H9 (cell line): Measurements from ENCODE around the gene CTNNB1. TPM values are rescaled to one million over a fixed set of nuclear protein-coding genes. Genes with fewer than 3 reads are reported as not detected.

Experiments
- DNase-seq: peaks from one replicate; pipeline ENCODE4 v3.0.0-alpha.2; 2017
- H2AFZ ChIP-seq: one replicate; pipeline ENCODE4 v1.6.1; 2013; ENCODE audit warnings: mild to moderate bottlenecking, low read length, control low read depth, moderate library complexity
- H2AK5ac ChIP-seq: 2 replicates; pipeline ENCODE4 v1.6.1; 2013; ENCODE audit warnings: low read length, control low read depth, mixed read lengths; ENCODE audit not compliant: insufficient read length
- H2BK120ac ChIP-seq: one replicate; pipeline ENCODE4 v1.6.1; 2013; ENCODE audit warnings: low read depth, mild to moderate bottlenecking, low read length, control low read depth, inconsistent platforms; ENCODE audit not compliant: poor library complexity, severe bottlenecking
- H2BK12ac ChIP-seq: 2 replicates; pipeline ENCODE4 v1.6.1; 2013; ENCODE audit warnings: low read length, control low read depth, mixed read lengths, low read depth; ENCODE audit not compliant: insufficient read length
- H2BK15ac ChIP-seq: 2 replicates; pipeline ENCODE4 v1.6.1; 2013; ENCODE audit warnings: low read depth, low read length, control low read depth
- H2BK20ac ChIP-seq: one replicate; pipeline ENCODE4 v1.6.1; 2013; ENCODE audit warnings: low read depth, mild to moderate bottlenecking, low read length, control low read depth, inconsistent platforms; ENCODE audit not compliant: poor library complexity, severe bottlenecking
- H2BK5ac ChIP-seq: 2 replicates; pipeline ENCODE4 v1.6.1; 2013; ENCODE audit warnings: low read length, control low read depth, mixed read lengths; ENCODE audit not compliant: insufficient read length
- H3K14ac ChIP-seq: 2 replicates; pipeline ENCODE4 v1.6.1; 2013; ENCODE audit warnings: low read length, control low read depth; ENCODE audit not compliant: insufficient read depth
- H3K18ac ChIP-seq: 2 replicates; pipeline ENCODE4 v1.6.1; 2013; ENCODE audit warnings: low read depth, mild to moderate bottlenecking, mixed read lengths, low read length, control low read depth; ENCODE audit not compliant: insufficient read length
- H3K23ac ChIP-seq: 2 replicates; pipeline ENCODE4 v1.6.1; 2013; ENCODE audit warnings: low read length, control low read depth, mixed read lengths, low read depth; ENCODE audit not compliant: insufficient read length
- H3K23me2 ChIP-seq: 2 replicates; pipeline ENCODE4 v1.6.1; 2013; ENCODE audit warnings: low read depth, mild to moderate bottlenecking, mixed read lengths, low read length, control low read depth; ENCODE audit not compliant: insufficient read length, poor library complexity, severe bottlenecking
- H3K27ac ChIP-seq: 2 replicates; pipeline ENCODE4 v1.5.1; 2013; ENCODE audit warnings: low read length, control low read depth, mixed read lengths, low read depth; ENCODE audit not compliant: insufficient read length
- H3K27me3 ChIP-seq: 2 replicates; pipeline ENCODE4 v1.6.1; 2013; ENCODE audit warnings: low read length, control low read depth, inconsistent platforms; ENCODE audit not compliant: insufficient read depth
- H3K4ac ChIP-seq: 2 replicates; pipeline ENCODE4 v1.6.1; 2013; ENCODE audit warnings: low read depth, mild to moderate bottlenecking, control low read depth, inconsistent platforms, low read length, moderate library complexity
- H3K4me1 ChIP-seq: 2 replicates; pipeline ENCODE4 v1.6.1; 2013; ENCODE audit warnings: low read length, control low read depth, inconsistent platforms; ENCODE audit not compliant: insufficient read depth
- H3K4me2 ChIP-seq: 2 replicates; pipeline ENCODE4 v1.6.1; 2013; ENCODE audit warnings: low read length, control low read depth, mixed read lengths; ENCODE audit not compliant: insufficient read length, insufficient read depth
- H3K56ac ChIP-seq: 2 replicates; pipeline ENCODE4 v1.6.1; 2013; ENCODE audit warnings: low read depth, mild to moderate bottlenecking, mixed read lengths, low read length, control low read depth; ENCODE audit not compliant: insufficient read length
- H3K79me1 ChIP-seq: 2 replicates; pipeline ENCODE4 v1.6.1; 2013; ENCODE audit warnings: low read depth, mild to moderate bottlenecking, moderate library complexity, low read length, control low read depth, inconsistent platforms; ENCODE audit not compliant: insufficient read depth, poor library complexity, severe bottlenecking
- H3K79me2 ChIP-seq: 2 replicates; pipeline ENCODE4 v1.6.1; 2013; ENCODE audit warnings: low read length, control low read depth, inconsistent platforms; ENCODE audit not compliant: insufficient read depth
- H3K9ac ChIP-seq: 2 replicates; pipeline ENCODE4 v1.6.1; 2013; ENCODE audit warnings: low read length, control low read depth, mixed read lengths; ENCODE audit not compliant: insufficient read length; ENCODE audit errors: extremely low read depth
- H3K9me3 ChIP-seq: one replicate; pipeline ENCODE4 v1.6.1; 2013; ENCODE audit warnings: low read depth, low read length, inconsistent platforms; ENCODE audit not compliant: control insufficient read depth
- H3T11ph ChIP-seq: one replicate; pipeline ENCODE4 v1.6.1; 2013; ENCODE audit warnings: mild to moderate bottlenecking, low read length, control low read depth, inconsistent platforms
- H4K20me1 ChIP-seq: one replicate; pipeline ENCODE4 v1.6.1; 2013; ENCODE audit not compliant: control insufficient read depth, insufficient read length, insufficient read depth
- H4K5ac ChIP-seq: 2 replicates; pipeline ENCODE4 v1.6.1; 2013; ENCODE audit warnings: low read depth, mild to moderate bottlenecking, mixed read lengths, low read length, control low read depth; ENCODE audit not compliant: insufficient read length
- H4K8ac ChIP-seq: replicated peaks from 2 replicates; pipeline ENCODE4 v1.6.1; 2013; ENCODE audit warnings: low read length, control low read depth, mixed read lengths, low read depth; ENCODE audit not compliant: insufficient read length
- H4K91ac ChIP-seq: 2 replicates; pipeline ENCODE4 v1.6.1; 2013; ENCODE audit warnings: low read depth, mild to moderate bottlenecking, moderate library complexity, mixed read lengths, low read length, control low read depth; ENCODE audit not compliant: insufficient read length
- H3K27ac Mint-ChIP-seq, 3 experiments: 2 replicates in 2 of 3; 3 replicates in 1 of 3; pipeline ENCODE4 v1.8.0; 2020 to 2021; ENCODE audit warnings: mixed read lengths in 3 of 3, mild to moderate bottlenecking in 1 of 3, moderate library complexity in 1 of 3
- H3K27me3 Mint-ChIP-seq: 2 replicates; pipeline ENCODE4 v1.8.0; 2021; ENCODE audit warnings: low read depth, mild to moderate bottlenecking, moderate library complexity, mixed read lengths
- H3K36me3 Mint-ChIP-seq, 3 experiments: 2 replicates in 2 of 3; 3 replicates in 1 of 3; pipeline ENCODE4 v1.8.0; 2020 to 2021; ENCODE audit warnings: low read depth in 3 of 3, mixed read lengths in 3 of 3; ENCODE audit not compliant: insufficient read depth in 1 of 3
- H3K4me1 Mint-ChIP-seq, 2 experiments: 2 replicates each; pipeline ENCODE4 v1.8.0; 2020; ENCODE audit warnings: mixed read lengths in 2 of 2
- H3K4me3 Mint-ChIP-seq, 2 experiments: 2 replicates in 1 of 2; 3 replicates in 1 of 2; pipeline ENCODE4 v1.8.0; 2020 to 2021; ENCODE audit warnings: mild to moderate bottlenecking in 2 of 2, mixed read lengths in 2 of 2, moderate library complexity in 1 of 2
- H3K9me3 Mint-ChIP-seq, 2 experiments: 2 replicates in 1 of 2; 3 replicates in 1 of 2; pipeline ENCODE4 v1.8.0; 2020; ENCODE audit warnings: mild to moderate bottlenecking in 2 of 2, mixed read lengths in 2 of 2, moderate library complexity in 1 of 2
- CTCF ChIP-seq: fragments of 200-600 bp; sonication (generic); conservative IDR thresholded peaks from 3 replicates; pipeline ENCODE4 v1.8.0; 2021; ENCODE audit warnings: antibody characterized with exemption, mild to moderate bottlenecking
- WGBS: extraction: QIAGEN DNeasy Blood & Tissue Kit; methylation state at CpG from one replicate; pipeline ENCODE4 v1.1.7; 2013; ENCODE audit warnings: missing lambda C conversion rate, low lambda C conversion rate, mixed read lengths; ENCODE audit not compliant: insufficient read length; ENCODE audit errors: extremely low coverage; 5-methylcytosine and 5-hydroxymethylcytosine counted together
- total RNA-seq: library from RNA; stranded (reverse); gene quantifications from 2 replicates; pipeline ENCODE4 v1.2.1, GENCODE V29; 2021

CTNNB1 gene
- total RNA-seq, 1 experiment from 2014 or later: 500 TPM

- Histone ChIP-seq H3K18ac (no peak overlapping the region), H2AFZ (no peak overlapping the region), H3K9me3 (no peaks in the 10 kb centered on the region), H4K5ac (no peak overlapping the region), H3K4me2 (no peak overlapping the region), H4K20me1 (no peaks in the 10 kb centered on the region), H4K91ac (no peak overlapping the region), H3K27me3 (no peaks in the 10 kb centered on the region), H2BK12ac (no peak overlapping the region), H3T11ph (no peak overlapping the region), H3K79me1 (no peaks in the 10 kb centered on the region), H2BK20ac (no peak overlapping the region), H4K8ac (no peak overlapping the region), H2BK15ac (no peak overlapping the region), H3K79me2 (no peaks in the 10 kb centered on the region), H2AK5ac (no peak overlapping the region), H3K56ac (no peak overlapping the region), H2BK120ac (no peak overlapping the region), H3K4me1 (no peaks in the 10 kb centered on the region), H3K4ac (no peak overlapping the region), H3K23ac (no peak overlapping the region), H3K27ac (no peak overlapping the region), H2BK5ac (no peak overlapping the region), H3K9ac (no peak overlapping the region), H3K14ac (no peak overlapping the region), H3K23me2 (no peaks in the 10 kb centered on the region)
- Mint-ChIP-seq H3K27ac (no peak overlapping the region; a peak in 1 of 7 replicates), H3K27me3 (no peaks in the 10 kb centered on the region; the same call in 1 of the 2 replicates), H3K9me3 (peaks cover 0 to 2% of the 10 kb centered on the region in 2 experiments; a peak in 2 of 5 replicates), H3K4me1 (peaks cover 16 to 17% of the 10 kb centered on the region in 2 experiments), H3K4me3 (no peak overlapping the region), H3K36me3 (peaks cover 0 to 6% (median 0%) of the 10 kb centered on the region in 3 experiments; a peak in 3 of 7 replicates)
- WGBS: no CpG with 5 or more reads among the region's 3 CpGs
- no peak for DNase-seq
- no peak for TF ChIP-seq CTCF
Observed at GRCh38 chr3:41249318-41249717, 50.0 kb downstream of the CTNNB1 start.
